Neural cell (in vitro differentiated cells): Measurements from ENCODE around the gene PACS2.

Source experiments
- EZH2 ChIP-seq: fragments of 200-600, 300-800 bp; shearing (Covaris generic), sonication (generic); IDR thresholded peaks from 2 replicates; pipeline ENCODE4 v1.6.1; 2014; ENCODE audit warnings: antibody characterized with exemption, low read length, borderline replicate concordance, mild to moderate bottlenecking; ENCODE audit not compliant: insufficient read depth, poor library complexity, severe bottlenecking
- POLR2AphosphoS5 ChIP-seq: IDR thresholded peaks from 2 replicates; pipeline ENCODE4 v1.6.1; 2012
- RAD21 ChIP-seq: fragments of 450-650 bp; conservative IDR thresholded peaks from 2 replicates; pipeline ENCODE4 v1.6.1; 2014; ENCODE audit warnings: antibody characterized with exemption, mild to moderate bottlenecking, moderate library complexity
- TAF1 ChIP-seq: IDR thresholded peaks from 2 replicates; pipeline ENCODE4 v1.6.1; 2012; ENCODE audit warnings: low read depth
- TF ChIP-seq, protein P1 (sequence below): fragments of 450-650 bp; IDR thresholded peaks from 2 replicates; pipeline ENCODE4 v1.5.1; 2014; ENCODE audit warnings: antibody characterized with exemption, mild to moderate bottlenecking, moderate library complexity; ENCODE audit not compliant: poor library complexity, severe bottlenecking

DNA sequence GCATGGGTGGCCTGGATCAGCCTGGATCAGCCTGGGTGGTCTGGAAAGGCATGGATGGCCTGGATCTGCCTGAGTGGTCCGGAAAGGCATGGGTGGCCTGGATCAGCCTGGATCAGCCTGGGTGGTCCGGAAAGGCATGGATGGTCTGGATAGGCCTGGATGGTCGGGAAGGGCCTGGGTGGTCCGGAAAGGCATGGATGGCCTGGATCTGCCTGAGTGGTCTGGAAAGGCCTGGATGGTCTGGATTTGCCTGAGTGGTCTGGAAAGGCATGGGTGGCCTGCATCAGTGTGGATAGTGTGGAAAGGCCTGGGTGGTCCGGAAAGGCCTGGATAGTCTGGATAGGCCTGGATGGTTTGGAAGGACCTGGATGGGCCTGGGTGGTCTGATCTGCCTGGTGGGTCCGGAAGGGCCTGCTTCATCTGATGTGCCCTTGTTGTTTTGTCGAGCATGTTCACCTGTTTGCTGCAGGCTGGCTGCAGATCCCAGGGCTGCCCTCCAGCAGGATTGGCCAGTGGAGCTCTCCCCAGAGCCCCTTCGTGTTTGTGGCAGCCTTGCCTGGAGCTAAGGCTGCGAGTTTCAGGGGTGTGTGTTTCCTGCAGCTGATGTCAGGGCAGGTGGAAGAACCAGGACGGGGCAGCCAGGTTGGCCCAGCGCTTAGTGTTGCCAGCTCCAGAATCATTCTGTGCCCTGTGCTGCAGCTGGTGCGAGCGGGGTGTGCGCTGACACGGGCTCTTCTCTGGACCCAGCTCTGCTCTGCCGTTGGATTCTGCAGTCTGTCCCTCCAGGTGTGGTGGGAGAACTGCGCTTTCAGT is 64.5 kb downstream of the PACS2 start:
- TF ChIP-seq, protein P1, sequence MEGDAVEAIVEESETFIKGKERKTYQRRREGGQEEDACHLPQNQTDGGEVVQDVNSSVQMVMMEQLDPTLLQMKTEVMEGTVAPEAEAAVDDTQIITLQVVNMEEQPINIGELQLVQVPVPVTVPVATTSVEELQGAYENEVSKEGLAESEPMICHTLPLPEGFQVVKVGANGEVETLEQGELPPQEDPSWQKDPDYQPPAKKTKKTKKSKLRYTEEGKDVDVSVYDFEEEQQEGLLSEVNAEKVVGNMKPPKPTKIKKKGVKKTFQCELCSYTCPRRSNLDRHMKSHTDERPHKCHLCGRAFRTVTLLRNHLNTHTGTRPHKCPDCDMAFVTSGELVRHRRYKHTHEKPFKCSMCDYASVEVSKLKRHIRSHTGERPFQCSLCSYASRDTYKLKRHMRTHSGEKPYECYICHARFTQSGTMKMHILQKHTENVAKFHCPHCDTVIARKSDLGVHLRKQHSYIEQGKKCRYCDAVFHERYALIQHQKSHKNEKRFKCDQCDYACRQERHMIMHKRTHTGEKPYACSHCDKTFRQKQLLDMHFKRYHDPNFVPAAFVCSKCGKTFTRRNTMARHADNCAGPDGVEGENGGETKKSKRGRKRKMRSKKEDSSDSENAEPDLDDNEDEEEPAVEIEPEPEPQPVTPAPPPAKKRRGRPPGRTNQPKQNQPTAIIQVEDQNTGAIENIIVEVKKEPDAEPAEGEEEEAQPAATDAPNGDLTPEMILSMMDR, result no peak
- TF ChIP-seq RAD21 (no peak), POLR2AphosphoS5 (no peak), TAF1 (no peak), EZH2 (no peak)
